ENCODE data around the gene TMEM181. TPM values are rescaled to one million over a fixed set of nuclear protein-coding genes. Genes with fewer than 3 reads are reported as not detected.

Gene TMEM181
- polyA plus RNA-seq, 1 of the 3 experiments (the other 2 are of a cell fraction) = 19.5 TPM

GRCh38 chr6:158625881-158626305 is 66.0 kb downstream of the TMEM181 start:
- no peak overlapping the region for H3K27ac ChIP-seq (ENCODE audit: low read depth in 2 of 2, low read length in 1 of 2)
- DNase-seq = no peak
- H3K79me2 ChIP-seq (ENCODE audit: insufficient read depth) = no peaks in the 10 kb centered on the region
- no peaks in the 10 kb centered on the region for H3K27me3 ChIP-seq (ENCODE audit: insufficient read depth)
- H3K4me1 ChIP-seq (ENCODE audit: control insufficient read depth in 1 of 2, insufficient read depth in 2 of 2, low read depth in 1 of 2, low read length in 1 of 2) = peaks cover 3 to 37% of the 10 kb centered on the region in 2 experiments; a peak in 2 of 4 replicates
- no peak overlapping the region for H3K9ac ChIP-seq
- no peak overlapping the region for H3K4me2 ChIP-seq
- WGBS (ENCODE audit: low lambda C conversion rate) = 98% methylated on average over 8 of the region's 15 CpGs
- no peak for TF ChIP-seq NFIC (IDR thresholded peaks at IDR 0.05; ENCODE audit: borderline replicate concordance)
- no peaks in the 10 kb centered on the region for H4K20me1 ChIP-seq (ENCODE audit: insufficient read depth)
- H3F3A ChIP-seq (replicated peaks; ENCODE audit: insufficient read depth) = no peaks in the 10 kb centered on the region
- ChIA-PET CTCF (interaction anchor here (1.1 kb wide), 1 partner anchor 21 kb away, joined by 5 read pairs; no protein-coding TSS in a partner anchor), POLR2A (no interaction called here)
- H3K36me3 ChIP-seq (replicated peaks in 1 of 2; ENCODE audit: control insufficient read depth in 1 of 2, insufficient read depth in 2 of 2, low read length in 1 of 2) = peaks cover 0 to 46% of the 10 kb centered on the region in 2 experiments
- H3K9me2 ChIP-seq = no peaks in the 10 kb centered on the region
- no peaks in the 10 kb centered on the region for H3K9me3 ChIP-seq
- no peak overlapping the region for H2AFZ ChIP-seq (ENCODE audit: low read depth)
- no peak overlapping the region for H3K4me3 ChIP-seq (ENCODE audit: low read depth in 2 of 2, low read length in 1 of 2)

GRCh38 chr6:158626360-158627167 is 66.7 kb downstream of the TMEM181 start:
- TF ChIP-seq CHD2 (IDR thresholded peaks at IDR 0.05; ENCODE audit: low read length, partially characterized antibody) (no peak), FOXM1 (IDR thresholded peaks at IDR 0.05; ENCODE audit: low read depth) (no peak)
- Histone ChIP-seq H3K9me2 (no peaks in the 10 kb centered on the region), H3K9me3 (no peaks in the 10 kb centered on the region), H2AFZ (ENCODE audit: low read depth) (no peak overlapping the region), H3K4me3 (ENCODE audit: low read depth in 2 of 2, low read length in 1 of 2) (no peak overlapping the region), H3F3A (replicated peaks; ENCODE audit: insufficient read depth) (no peaks in the 10 kb centered on the region), H3K27ac (ENCODE audit: low read depth in 2 of 2, low read length in 1 of 2) (no peak overlapping the region), H3K27me3 (ENCODE audit: insufficient read depth) (no peaks in the 10 kb centered on the region), H3K36me3 (replicated peaks in 1 of 2; ENCODE audit: control insufficient read depth in 1 of 2, insufficient read depth in 2 of 2, low read length in 1 of 2) (peaks cover 0 to 45% of the 10 kb centered on the region in 2 experiments), H3K79me2 (ENCODE audit: insufficient read depth) (no peaks in the 10 kb centered on the region), H3K9ac (no peak overlapping the region), H3K4me2 (no peak overlapping the region), H4K20me1 (ENCODE audit: insufficient read depth) (no peaks in the 10 kb centered on the region), H3K4me1 (ENCODE audit: control insufficient read depth in 1 of 2, insufficient read depth in 2 of 2, low read depth in 1 of 2, low read length in 1 of 2) (peaks cover 10 to 34% of the 10 kb centered on the region in 2 experiments; a peak in 3 of 4 replicates)
- DNase-seq = no peak
- WGBS (ENCODE audit: low lambda C conversion rate) = 89% methylated on average over 6 of the region's 6 CpGs
- CTCF ChIA-PET = interaction anchor here (1.0 to 1.1 kb wide), 2 partner anchors 21 kb away, joined by 4 to 5 read pairs; no protein-coding TSS in a partner anchor
- POLR2A ChIA-PET = no interaction called here

- H3K9me3 ChIP-seq = no peaks in the 10 kb centered on the region
- no peak overlapping the region for H3K27ac ChIP-seq (ENCODE audit: low read depth in 2 of 2, low read length in 1 of 2)
- H4K20me1 ChIP-seq (ENCODE audit: insufficient read depth) = no peaks in the 10 kb centered on the region
- H2AFZ ChIP-seq (ENCODE audit: low read depth) = no peak overlapping the region
- 94% methylated on average over 20 of the region's 20 CpGs for WGBS (ENCODE audit: low lambda C conversion rate)
- H3K4me2 ChIP-seq = no peak overlapping the region
- no peaks in the 10 kb centered on the region for H3K9me2 ChIP-seq
- peaks cover 18 to 33% of the 10 kb centered on the region in 2 experiments; a peak in 3 of 4 replicates for H3K4me1 ChIP-seq (ENCODE audit: control insufficient read depth in 1 of 2, insufficient read depth in 2 of 2, low read depth in 1 of 2, low read length in 1 of 2)
- H3K4me3 ChIP-seq (ENCODE audit: low read depth in 2 of 2, low read length in 1 of 2) = no peak overlapping the region
- H3K27me3 ChIP-seq (ENCODE audit: insufficient read depth) = no peaks in the 10 kb centered on the region
- no peak for DNase-seq
- POLR2A ChIA-PET = no interaction called here
- no peaks in the 10 kb centered on the region for H3K79me2 ChIP-seq (ENCODE audit: insufficient read depth)
- CTCF ChIA-PET = interaction anchor here (1.0 to 1.5 kb wide), 2 partner anchors 22 to 64 kb away, joined by 4 to 6 read pairs; no protein-coding TSS in a partner anchor
- H3K9ac ChIP-seq = no peak overlapping the region
- H3F3A ChIP-seq (replicated peaks; ENCODE audit: insufficient read depth) = peaks cover 5% of the 10 kb centered on the region
- peaks cover 0 to 40% of the 10 kb centered on the region in 2 experiments for H3K36me3 ChIP-seq (replicated peaks in 1 of 2; ENCODE audit: control insufficient read depth in 1 of 2, insufficient read depth in 2 of 2, low read length in 1 of 2)
- TF ChIP-seq FOXM1 (IDR thresholded peaks at IDR 0.05; ENCODE audit: low read depth) (no peak), CHD2 (IDR thresholded peaks at IDR 0.05; ENCODE audit: low read length, partially characterized antibody) (no peak), USF2 (IDR thresholded peaks at IDR 0.05; ENCODE audit: borderline replicate concordance, low read depth, low read length) (no peak), TAF1 (IDR thresholded peaks at IDR 0.05; ENCODE audit: borderline replicate concordance, low read depth, low read length) (no peak), PBX3 (IDR thresholded peaks at IDR 0.05) (no peak), FOSL2 (IDR thresholded peaks at IDR 0.05; ENCODE audit: borderline replicate concordance, low read depth) (no peak), REST (IDR thresholded peaks at IDR 0.05; ENCODE audit: low read depth, low read length) (no peak), FOXJ3 (CRISPR knock-in tag; IDR thresholded peaks at IDR 0.05) (no peak)
Observed at GRCh38 chr6:158627168-158627939, 67.5 kb downstream of the TMEM181 start.
